CD4-positive, CD25-positive, alpha-beta regulatory T cell (primary cell): ENCODE results near the gene PRSS2. TPM values are rescaled to one million over a fixed set of nuclear protein-coding genes. Genes with fewer than 3 reads are reported as not detected.

Experiments used
- ATAC-seq, 2 donors: fragments of 150-1000 bp; cut with Tn5 transposase; one replicate each; pipeline ENCODE4 v1.10.0; 2021; ENCODE audit warnings: low read depth in 2 of 2, moderate number of reproducible peaks in 2 of 2, moderate library complexity in 1 of 2
- DNase-seq, 3 donors: peaks; one replicate each; pipeline versions ENCODE4 v3.0.0 to v3.0.0-alpha.2; 2012 to 2022; ENCODE audit warnings: mixed read lengths in 1 of 3
- H3K27ac ChIP-seq: one replicate; pipeline ENCODE4 v1.7.0; 2013; ENCODE audit warnings: mild to moderate bottlenecking, low read length; ENCODE audit not compliant: insufficient read depth, poor library complexity, severe bottlenecking
- H3K27me3 ChIP-seq: one replicate; pipeline ENCODE4 v1.7.0; 2013; ENCODE audit warnings: low read length; ENCODE audit not compliant: control insufficient read depth, insufficient read depth
- H3K36me3 ChIP-seq: one replicate; pipeline ENCODE4 v1.7.0; 2013; ENCODE audit warnings: mild to moderate bottlenecking, low read length, moderate library complexity; ENCODE audit not compliant: control insufficient read depth, insufficient read depth
- H3K4me1 ChIP-seq: 2 replicates; pipeline ENCODE4 v1.7.0; 2013; ENCODE audit warnings: mild to moderate bottlenecking, low read length; ENCODE audit not compliant: insufficient read depth, control insufficient read depth, poor library complexity, severe bottlenecking
- H3K4me3 ChIP-seq: one replicate; pipeline ENCODE4 v1.7.0; 2013; ENCODE audit warnings: low read depth, mild to moderate bottlenecking, low read length, moderate library complexity
- H3K9me3 ChIP-seq, 2 experiments: 1 replicate in 1 of 2; 2 replicates in 1 of 2; pipeline ENCODE4 v1.7.0; 2013; ENCODE audit warnings: low read length in 2 of 2, mild to moderate bottlenecking in 1 of 2, moderate library complexity in 1 of 2; ENCODE audit not compliant: control insufficient read depth in 2 of 2
- H3K27ac Mint-ChIP-seq, 3 donors: one replicate each; pipeline ENCODE4 v1.8.0; 2020 to 2022; ENCODE audit warnings: mild to moderate bottlenecking in 3 of 3, mixed read lengths in 3 of 3, moderate library complexity in 2 of 3
- H3K27me3 Mint-ChIP-seq: one replicate; pipeline ENCODE4 v1.8.0; 2022; ENCODE audit warnings: mild to moderate bottlenecking, mixed read lengths
- H3K36me3 Mint-ChIP-seq: one replicate; pipeline ENCODE4 v1.8.0; 2020; ENCODE audit warnings: mixed read lengths
- H3K4me1 Mint-ChIP-seq, 4 donors: one replicate each; pipeline ENCODE4 v1.8.0; 2020 to 2022; ENCODE audit warnings: mixed read lengths in 4 of 4, mild to moderate bottlenecking in 1 of 4
- H3K4me3 Mint-ChIP-seq, 4 donors: one replicate each; pipeline ENCODE4 v1.8.0; 2020 to 2022; ENCODE audit warnings: mild to moderate bottlenecking in 4 of 4, mixed read lengths in 4 of 4, moderate library complexity in 3 of 4
- H3K9me3 Mint-ChIP-seq, 7 donors: one replicate each; pipeline ENCODE4 v1.8.0; 2020 to 2022; ENCODE audit warnings: mixed read lengths in 7 of 7, mild to moderate bottlenecking in 3 of 7, moderate library complexity in 2 of 7
- polyA plus RNA-seq, 4 donors: library from polyadenylated mRNA; unstranded; fragments of 300-500 nt; fragmentation: Illumina TruSeq; gene quantifications; one replicate each; pipeline ENCODE4 v1.2.3, GENCODE V29; 2021
- total RNA-seq: library from RNA; stranded (reverse); gene quantifications from one replicate; pipeline ENCODE4 v1.2.3, GENCODE V29; 2022

Gene PRSS2
- total and polyA plus RNA-seq, 5 donors from 2014 or later: 0.52 to 3.2 (median 2.7) TPM

DNA sequence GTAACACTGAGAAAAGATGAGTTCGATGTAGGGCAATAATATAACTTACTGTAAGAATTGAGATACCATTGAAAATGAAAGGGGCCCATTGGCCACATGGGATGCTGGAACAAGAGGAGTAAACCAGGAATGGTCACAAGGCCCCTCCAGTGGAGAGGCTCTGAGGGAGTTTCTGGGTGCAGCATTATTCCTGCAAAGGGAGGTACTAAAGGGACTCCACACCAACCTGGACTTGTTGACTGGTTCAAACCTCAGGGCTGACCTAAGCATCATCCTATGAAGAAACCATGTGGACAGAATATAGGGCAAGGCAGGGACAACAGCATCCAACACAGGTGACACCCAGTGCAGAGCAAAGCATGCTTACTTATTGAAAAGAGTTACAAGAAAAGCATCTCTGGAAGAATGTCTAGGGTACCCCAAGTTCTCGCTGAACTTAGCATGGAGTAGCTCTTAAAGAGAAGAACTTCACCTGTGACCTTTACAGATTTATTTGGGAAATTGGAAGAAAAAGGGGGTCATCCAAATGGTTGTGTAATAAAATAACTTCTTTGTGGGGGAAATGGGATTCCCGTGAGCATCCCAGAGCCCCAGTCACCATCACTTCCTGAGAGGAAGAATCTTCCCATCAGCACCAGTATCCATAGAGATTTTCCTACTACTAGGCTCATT, 34.7 kb downstream of the PRSS2 start:
- H3K27ac Mint-ChIP-seq: peak overlapping the region; percentile 100
- peak in 1 of 3 donors; percentile 56 for DNase-seq
- no peak for ATAC-seq
- no peaks in the 10 kb centered on the region for H3K27me3 ChIP-seq
- H3K4me1 ChIP-seq: peaks cover 100% of the 10 kb centered on the region
- peaks cover 30 to 99% (median 84%) of the 10 kb centered on the region in 4 donors for H3K4me1 Mint-ChIP-seq
- peak overlapping the region; percentile 85 to 100 (median 99) for H3K4me3 Mint-ChIP-seq
- no peaks in the 10 kb centered on the region for H3K9me3 ChIP-seq
- peaks cover 35% of the 10 kb centered on the region for H3K36me3 ChIP-seq
- peaks cover 0 to 1% (median 0%) of the 10 kb centered on the region in 7 donors for H3K9me3 Mint-ChIP-seq
- peaks cover 43% of the 10 kb centered on the region for H3K36me3 Mint-ChIP-seq
- peak overlapping the region; percentile 100 for H3K27ac ChIP-seq
- peak overlapping the region; percentile 81 for H3K4me3 ChIP-seq
- H3K27me3 Mint-ChIP-seq: peaks cover 6% of the 10 kb centered on the region

DNA sequence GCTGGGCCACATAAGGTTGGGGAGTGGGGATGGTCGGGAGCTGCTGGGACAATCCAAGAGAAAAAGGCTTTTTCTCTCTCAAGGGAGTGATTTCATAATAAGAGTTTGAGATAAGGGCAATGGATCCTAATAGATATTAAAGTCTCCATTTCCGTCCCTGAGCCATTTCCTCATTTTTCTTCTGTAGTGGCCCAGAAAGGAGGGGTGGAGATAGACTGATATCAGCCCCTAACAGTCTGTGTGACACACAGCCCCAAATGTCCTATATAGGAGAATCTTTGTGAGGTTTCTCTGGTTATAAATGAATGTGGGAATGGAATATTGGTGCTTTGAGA, 35.2 kb downstream of the PRSS2 start:
- Histone ChIP-seq H3K4me1 (peaks cover 100% of the 10 kb centered on the region), H3K9me3 (no peaks in the 10 kb centered on the region), H3K36me3 (peaks cover 31% of the 10 kb centered on the region), H3K4me3 (peak overlapping the region; percentile 81), H3K27me3 (no peaks in the 10 kb centered on the region), H3K27ac (peak overlapping the region; percentile 100)
- H3K4me3 Mint-ChIP-seq: peak overlapping the region; percentile 85 to 100 (median 99)
- peak overlapping the region; percentile 100 for H3K27ac Mint-ChIP-seq
- H3K9me3 Mint-ChIP-seq: no peaks in the 10 kb centered on the region
- ATAC-seq: no peak
- H3K27me3 Mint-ChIP-seq: peaks cover 6% of the 10 kb centered on the region
- peaks cover 32 to 99% (median 85%) of the 10 kb centered on the region in 4 donors for H3K4me1 Mint-ChIP-seq
- peak in 1 of 3 donors; percentile 48 for DNase-seq
- peaks cover 38% of the 10 kb centered on the region for H3K36me3 Mint-ChIP-seq

- peak overlapping the region; percentile 100 for H3K27ac Mint-ChIP-seq
- ATAC-seq (no peak), DNase-seq (peak in 1 of 3 donors; percentile 42)
- peaks cover 31% of the 10 kb centered on the region for H3K36me3 Mint-ChIP-seq
- peaks cover 100% of the 10 kb centered on the region for H3K4me1 ChIP-seq
- peaks cover 37 to 99% (median 87%) of the 10 kb centered on the region in 4 donors for H3K4me1 Mint-ChIP-seq
- peaks cover 6% of the 10 kb centered on the region for H3K27me3 Mint-ChIP-seq
- no peaks in the 10 kb centered on the region for H3K9me3 Mint-ChIP-seq
- peak overlapping the region; percentile 100 for H3K27ac ChIP-seq
- no peaks in the 10 kb centered on the region for H3K27me3 ChIP-seq
- H3K36me3 ChIP-seq: peaks cover 24% of the 10 kb centered on the region
- peak overlapping the region; percentile 81 for H3K4me3 ChIP-seq
- peak overlapping the region; percentile 91 to 100 (median 99) for H3K4me3 Mint-ChIP-seq
- no peaks in the 10 kb centered on the region for H3K9me3 ChIP-seq
Observed at GRCh38 chr7:142806957-142807356, 36.2 kb downstream of the PRSS2 start.

DNA sequence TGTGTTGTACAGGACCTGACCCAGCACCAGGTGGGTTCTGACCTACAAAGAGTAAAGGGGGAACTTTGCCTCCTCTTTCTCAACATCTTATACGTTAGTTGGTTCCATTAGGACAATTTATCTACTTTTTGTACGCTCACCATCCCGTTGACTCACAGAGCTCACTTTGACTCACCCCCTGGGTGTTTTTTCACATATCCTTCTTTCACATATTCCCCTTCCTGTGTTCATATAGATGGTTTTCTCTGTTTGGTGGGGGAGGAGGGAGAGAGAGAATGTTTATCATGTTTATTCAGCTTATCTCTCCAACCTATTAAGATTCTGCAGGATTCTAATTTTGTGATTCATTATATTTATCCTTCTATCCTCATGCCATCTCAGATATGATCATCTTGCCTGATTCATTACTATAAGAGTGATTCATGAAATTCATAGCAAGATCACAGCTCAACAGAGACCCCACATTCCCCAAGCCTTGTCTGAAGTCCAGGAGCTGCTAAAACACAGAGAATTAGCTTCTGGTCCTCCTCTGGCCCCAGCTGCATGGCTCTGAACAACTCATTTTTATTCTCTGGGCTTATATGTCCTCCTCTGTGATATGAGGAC, 37.2 kb downstream of the PRSS2 start:
- H3K36me3 Mint-ChIP-seq: peaks cover 21% of the 10 kb centered on the region
- H3K27me3 ChIP-seq: no peaks in the 10 kb centered on the region
- H3K4me1 ChIP-seq: peaks cover 100% of the 10 kb centered on the region
- no peaks in the 10 kb centered on the region for H3K9me3 ChIP-seq
- DNase-seq (peak; percentile 46 to 89 (median 66)), ATAC-seq (peak in 1 of 2 donors; percentile 2)
- H3K9me3 Mint-ChIP-seq: no peaks in the 10 kb centered on the region
- H3K4me1 Mint-ChIP-seq: peaks cover 37 to 99% (median 89%) of the 10 kb centered on the region in 4 donors
- H3K27me3 Mint-ChIP-seq: peaks cover 6% of the 10 kb centered on the region
- peak overlapping the region; percentile 81 for H3K4me3 ChIP-seq
- peak overlapping the region; percentile 100 for H3K27ac Mint-ChIP-seq
- peaks cover 14% of the 10 kb centered on the region for H3K36me3 ChIP-seq
- H3K27ac ChIP-seq: peak overlapping the region; percentile 100
- H3K4me3 Mint-ChIP-seq: peak overlapping the region; percentile 91 to 100 (median 99)

DNA sequence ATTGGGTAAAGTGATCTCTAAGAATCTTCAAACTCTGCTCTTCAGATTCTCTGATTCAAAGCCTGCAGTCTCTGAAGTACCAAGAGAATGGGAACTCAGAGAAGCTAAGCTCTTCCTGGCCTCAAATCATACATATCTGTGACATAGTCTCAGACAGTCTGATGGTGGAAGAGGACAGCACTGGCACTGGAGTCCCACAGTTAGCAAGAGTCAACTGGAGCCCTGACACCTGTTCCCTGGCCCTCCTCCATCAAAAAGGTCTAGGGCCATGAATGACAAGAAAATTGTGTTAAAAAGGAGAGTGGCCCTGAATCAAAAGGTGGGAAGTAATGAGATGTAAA, 37.7 kb downstream of the PRSS2 start:
- peaks cover 100% of the 10 kb centered on the region for H3K4me1 ChIP-seq

DNA sequence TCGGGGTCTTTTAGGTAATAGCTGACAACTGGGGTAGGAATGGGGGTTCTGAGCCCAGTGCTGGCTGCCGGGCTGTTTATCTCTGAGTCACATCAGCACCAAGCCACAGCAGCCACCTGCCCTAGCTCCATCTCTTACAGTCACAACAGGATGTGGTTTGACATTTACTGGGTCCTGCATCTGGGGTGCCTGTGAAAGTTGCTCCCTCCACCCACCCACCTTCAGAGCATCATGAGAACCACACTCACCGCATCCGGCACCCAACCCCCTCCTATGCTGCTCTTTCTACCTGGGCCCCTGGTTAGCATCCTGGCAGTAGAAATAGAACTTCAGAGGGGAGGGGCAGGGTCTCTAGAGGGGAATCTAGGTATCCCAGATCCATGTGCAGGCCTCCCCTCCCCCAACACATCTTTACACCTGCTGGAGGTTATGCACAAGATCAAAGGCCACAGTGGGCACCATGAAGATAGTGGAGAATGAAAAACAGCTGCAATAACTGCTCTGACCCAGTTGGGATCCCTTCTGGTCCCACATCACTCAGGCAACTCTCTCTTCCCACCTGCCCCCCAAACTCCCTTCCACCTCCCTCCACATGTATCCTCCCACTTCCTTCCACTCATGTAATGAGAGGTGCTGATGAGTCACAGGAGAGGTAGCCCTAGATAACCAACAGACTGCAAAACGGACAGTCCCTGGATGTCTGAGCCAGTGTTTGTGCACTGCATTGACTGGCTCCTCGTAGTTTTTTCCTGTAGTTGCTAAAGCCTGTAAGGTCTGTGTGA, 38.2 kb downstream of the PRSS2 start:
- Histone ChIP-seq H3K27me3 (no peaks in the 10 kb centered on the region), H3K36me3 (peaks cover 5% of the 10 kb centered on the region), H3K27ac (peak overlapping the region; percentile 100), H3K4me3 (peak overlapping the region; percentile 87), H3K4me1 (peaks cover 97% of the 10 kb centered on the region), H3K9me3 (no peaks in the 10 kb centered on the region)
- ATAC-seq (peak; percentile 78 to 80), DNase-seq (peak; percentile 94 to 100 (median 99))
- Mint-ChIP-seq H3K27me3 (peaks cover 6% of the 10 kb centered on the region), H3K9me3 (no peaks in the 10 kb centered on the region), H3K4me1 (peaks cover 32 to 97% (median 84%) of the 10 kb centered on the region in 4 donors), H3K4me3 (peak overlapping the region; percentile 91 to 100 (median 99)), H3K36me3 (peaks cover 11% of the 10 kb centered on the region), H3K27ac (peak overlapping the region; percentile 100)

More for the DNA sequence above, 37.7 kb downstream of the PRSS2 start:
- peaks cover 16% of the 10 kb centered on the region for H3K36me3 Mint-ChIP-seq
- H3K27ac Mint-ChIP-seq: peak overlapping the region; percentile 100
- H3K9me3 ChIP-seq: no peaks in the 10 kb centered on the region
- H3K36me3 ChIP-seq: peaks cover 9% of the 10 kb centered on the region
- no peaks in the 10 kb centered on the region for H3K9me3 Mint-ChIP-seq
- DNase-seq (no peak), ATAC-seq (peak; percentile 33 to 48)
- peak overlapping the region; percentile 100 for H3K27ac ChIP-seq
- H3K4me3 ChIP-seq: peak overlapping the region; percentile 81
- peaks cover 32 to 99% (median 88%) of the 10 kb centered on the region in 4 donors for H3K4me1 Mint-ChIP-seq
- peak overlapping the region; percentile 91 to 100 (median 99) for H3K4me3 Mint-ChIP-seq
- H3K27me3 ChIP-seq: no peaks in the 10 kb centered on the region
- peaks cover 6% of the 10 kb centered on the region for H3K27me3 Mint-ChIP-seq

- H3K4me1 Mint-ChIP-seq: peaks cover 25 to 97% (median 82%) of the 10 kb centered on the region in 4 donors
- Histone ChIP-seq H3K27me3 (no peaks in the 10 kb centered on the region), H3K36me3 (no peaks in the 10 kb centered on the region), H3K9me3 (no peaks in the 10 kb centered on the region), H3K4me3 (peak overlapping the region; percentile 87), H3K27ac (peak overlapping the region; percentile 100), H3K4me1 (peaks cover 91% of the 10 kb centered on the region)
- ATAC-seq (no peak), DNase-seq (peak in 1 of 3 donors; percentile 56)
- H3K36me3 Mint-ChIP-seq: peaks cover 4% of the 10 kb centered on the region
- H3K9me3 Mint-ChIP-seq: no peaks in the 10 kb centered on the region
- peak overlapping the region; percentile 91 to 100 (median 99) for H3K4me3 Mint-ChIP-seq
- peak overlapping the region; percentile 100 for H3K27ac Mint-ChIP-seq
- H3K27me3 Mint-ChIP-seq: peaks cover 6% of the 10 kb centered on the region
Observed at GRCh38 chr7:142809671-142810070, 38.9 kb downstream of the PRSS2 start.
